H9 (cell line): ENCODE data around the gene MS4A15. TPM values are rescaled to one million over a fixed set of nuclear protein-coding genes. Genes with fewer than 3 reads are reported as not detected.

Source experiments
- DNase-seq: peaks from one replicate; pipeline ENCODE4 v3.0.0-alpha.2; 2017
- H2AFZ ChIP-seq: one replicate; pipeline ENCODE4 v1.6.1; 2013; ENCODE audit warnings: mild to moderate bottlenecking, low read length, control low read depth, moderate library complexity
- H2AK5ac ChIP-seq: 2 replicates; pipeline ENCODE4 v1.6.1; 2013; ENCODE audit warnings: low read length, control low read depth, mixed read lengths; ENCODE audit not compliant: insufficient read length
- H2BK120ac ChIP-seq: one replicate; pipeline ENCODE4 v1.6.1; 2013; ENCODE audit warnings: low read depth, mild to moderate bottlenecking, low read length, control low read depth, inconsistent platforms; ENCODE audit not compliant: poor library complexity, severe bottlenecking
- H2BK12ac ChIP-seq: 2 replicates; pipeline ENCODE4 v1.6.1; 2013; ENCODE audit warnings: low read length, control low read depth, mixed read lengths, low read depth; ENCODE audit not compliant: insufficient read length
- H2BK15ac ChIP-seq: 2 replicates; pipeline ENCODE4 v1.6.1; 2013; ENCODE audit warnings: low read depth, low read length, control low read depth
- H2BK20ac ChIP-seq: one replicate; pipeline ENCODE4 v1.6.1; 2013; ENCODE audit warnings: low read depth, mild to moderate bottlenecking, low read length, control low read depth, inconsistent platforms; ENCODE audit not compliant: poor library complexity, severe bottlenecking
- H2BK5ac ChIP-seq: 2 replicates; pipeline ENCODE4 v1.6.1; 2013; ENCODE audit warnings: low read length, control low read depth, mixed read lengths; ENCODE audit not compliant: insufficient read length
- H3K14ac ChIP-seq: 2 replicates; pipeline ENCODE4 v1.6.1; 2013; ENCODE audit warnings: low read length, control low read depth; ENCODE audit not compliant: insufficient read depth
- H3K18ac ChIP-seq: 2 replicates; pipeline ENCODE4 v1.6.1; 2013; ENCODE audit warnings: low read depth, mild to moderate bottlenecking, mixed read lengths, low read length, control low read depth; ENCODE audit not compliant: insufficient read length
- H3K23ac ChIP-seq: 2 replicates; pipeline ENCODE4 v1.6.1; 2013; ENCODE audit warnings: low read length, control low read depth, mixed read lengths, low read depth; ENCODE audit not compliant: insufficient read length
- H3K23me2 ChIP-seq: 2 replicates; pipeline ENCODE4 v1.6.1; 2013; ENCODE audit warnings: low read depth, mild to moderate bottlenecking, mixed read lengths, low read length, control low read depth; ENCODE audit not compliant: insufficient read length, poor library complexity, severe bottlenecking
- H3K27ac ChIP-seq: 2 replicates; pipeline ENCODE4 v1.5.1; 2013; ENCODE audit warnings: low read length, control low read depth, mixed read lengths, low read depth; ENCODE audit not compliant: insufficient read length
- H3K27me3 ChIP-seq: 2 replicates; pipeline ENCODE4 v1.6.1; 2013; ENCODE audit warnings: low read length, control low read depth, inconsistent platforms; ENCODE audit not compliant: insufficient read depth
- H3K4ac ChIP-seq: 2 replicates; pipeline ENCODE4 v1.6.1; 2013; ENCODE audit warnings: low read depth, mild to moderate bottlenecking, control low read depth, inconsistent platforms, low read length, moderate library complexity
- H3K4me1 ChIP-seq: 2 replicates; pipeline ENCODE4 v1.6.1; 2013; ENCODE audit warnings: low read length, control low read depth, inconsistent platforms; ENCODE audit not compliant: insufficient read depth
- H3K4me2 ChIP-seq: 2 replicates; pipeline ENCODE4 v1.6.1; 2013; ENCODE audit warnings: low read length, control low read depth, mixed read lengths; ENCODE audit not compliant: insufficient read length, insufficient read depth
- H3K56ac ChIP-seq: 2 replicates; pipeline ENCODE4 v1.6.1; 2013; ENCODE audit warnings: low read depth, mild to moderate bottlenecking, mixed read lengths, low read length, control low read depth; ENCODE audit not compliant: insufficient read length
- H3K79me1 ChIP-seq: 2 replicates; pipeline ENCODE4 v1.6.1; 2013; ENCODE audit warnings: low read depth, mild to moderate bottlenecking, moderate library complexity, low read length, control low read depth, inconsistent platforms; ENCODE audit not compliant: insufficient read depth, poor library complexity, severe bottlenecking
- H3K79me2 ChIP-seq: 2 replicates; pipeline ENCODE4 v1.6.1; 2013; ENCODE audit warnings: low read length, control low read depth, inconsistent platforms; ENCODE audit not compliant: insufficient read depth
- H3K9ac ChIP-seq: 2 replicates; pipeline ENCODE4 v1.6.1; 2013; ENCODE audit warnings: low read length, control low read depth, mixed read lengths; ENCODE audit not compliant: insufficient read length; ENCODE audit errors: extremely low read depth
- H3K9me3 ChIP-seq: one replicate; pipeline ENCODE4 v1.6.1; 2013; ENCODE audit warnings: low read depth, low read length, inconsistent platforms; ENCODE audit not compliant: control insufficient read depth
- H3T11ph ChIP-seq: one replicate; pipeline ENCODE4 v1.6.1; 2013; ENCODE audit warnings: mild to moderate bottlenecking, low read length, control low read depth, inconsistent platforms
- H4K20me1 ChIP-seq: one replicate; pipeline ENCODE4 v1.6.1; 2013; ENCODE audit not compliant: control insufficient read depth, insufficient read length, insufficient read depth
- H4K5ac ChIP-seq: 2 replicates; pipeline ENCODE4 v1.6.1; 2013; ENCODE audit warnings: low read depth, mild to moderate bottlenecking, mixed read lengths, low read length, control low read depth; ENCODE audit not compliant: insufficient read length
- H4K8ac ChIP-seq: replicated peaks from 2 replicates; pipeline ENCODE4 v1.6.1; 2013; ENCODE audit warnings: low read length, control low read depth, mixed read lengths, low read depth; ENCODE audit not compliant: insufficient read length
- H4K91ac ChIP-seq: 2 replicates; pipeline ENCODE4 v1.6.1; 2013; ENCODE audit warnings: low read depth, mild to moderate bottlenecking, moderate library complexity, mixed read lengths, low read length, control low read depth; ENCODE audit not compliant: insufficient read length
- H3K27ac Mint-ChIP-seq, 3 experiments: 2 replicates in 2 of 3; 3 replicates in 1 of 3; pipeline ENCODE4 v1.8.0; 2020 to 2021; ENCODE audit warnings: mixed read lengths in 3 of 3, mild to moderate bottlenecking in 1 of 3, moderate library complexity in 1 of 3
- H3K27me3 Mint-ChIP-seq: 2 replicates; pipeline ENCODE4 v1.8.0; 2021; ENCODE audit warnings: low read depth, mild to moderate bottlenecking, moderate library complexity, mixed read lengths
- H3K36me3 Mint-ChIP-seq, 3 experiments: 2 replicates in 2 of 3; 3 replicates in 1 of 3; pipeline ENCODE4 v1.8.0; 2020 to 2021; ENCODE audit warnings: low read depth in 3 of 3, mixed read lengths in 3 of 3; ENCODE audit not compliant: insufficient read depth in 1 of 3
- H3K4me1 Mint-ChIP-seq, 2 experiments: 2 replicates each; pipeline ENCODE4 v1.8.0; 2020; ENCODE audit warnings: mixed read lengths in 2 of 2
- H3K4me3 Mint-ChIP-seq, 2 experiments: 2 replicates in 1 of 2; 3 replicates in 1 of 2; pipeline ENCODE4 v1.8.0; 2020 to 2021; ENCODE audit warnings: mild to moderate bottlenecking in 2 of 2, mixed read lengths in 2 of 2, moderate library complexity in 1 of 2
- H3K9me3 Mint-ChIP-seq, 2 experiments: 2 replicates in 1 of 2; 3 replicates in 1 of 2; pipeline ENCODE4 v1.8.0; 2020; ENCODE audit warnings: mild to moderate bottlenecking in 2 of 2, mixed read lengths in 2 of 2, moderate library complexity in 1 of 2
- WGBS: extraction: QIAGEN DNeasy Blood & Tissue Kit; methylation state at CpG from one replicate; pipeline ENCODE4 v1.1.7; 2013; ENCODE audit warnings: missing lambda C conversion rate, low lambda C conversion rate, mixed read lengths; ENCODE audit not compliant: insufficient read length; ENCODE audit errors: extremely low coverage; 5-methylcytosine and 5-hydroxymethylcytosine counted together
- total RNA-seq: library from RNA; stranded (reverse); gene quantifications from 2 replicates; pipeline ENCODE4 v1.2.1, GENCODE V29; 2021
- TF ChIP-seq, protein P1 (sequence below): fragments of 200-600 bp; sonication (generic); conservative IDR thresholded peaks from 3 replicates; pipeline ENCODE4 v1.8.0; 2021; ENCODE audit warnings: antibody characterized with exemption, mild to moderate bottlenecking

The MS4A15 gene
- total RNA-seq, 1 experiment from 2014 or later = 0.11 TPM

DNA sequence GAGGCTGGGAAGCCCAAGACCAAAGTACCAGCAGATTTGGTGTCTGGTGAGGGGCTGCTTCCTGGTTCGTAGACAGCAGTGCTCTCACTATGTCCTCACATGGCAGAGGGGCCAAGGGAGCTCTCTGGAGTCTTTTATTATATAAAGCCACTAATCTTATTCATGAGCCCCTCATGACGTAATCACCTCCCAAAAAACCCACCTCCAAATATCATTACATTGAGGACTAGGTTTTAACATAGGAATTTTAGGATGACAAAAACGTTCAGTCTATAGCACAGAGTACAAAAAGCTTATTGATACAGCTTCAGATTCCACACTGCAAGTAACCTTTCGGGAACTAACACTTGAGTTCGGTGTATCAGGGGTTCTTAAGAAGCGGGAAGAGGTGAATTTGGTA is 36.2 kb upstream of the MS4A15 start:
- no peak overlapping the region for H4K91ac ChIP-seq
- no peak overlapping the region for H2BK5ac ChIP-seq
- H3K4me1 ChIP-seq = no peaks in the 10 kb centered on the region
- Mint-ChIP-seq H3K27ac (no peak overlapping the region), H3K27me3 (peaks cover 8% of the 10 kb centered on the region), H3K4me3 (no peak overlapping the region), H3K9me3 (peaks cover 15 to 22% of the 10 kb centered on the region in 2 experiments), H3K4me1 (no peaks in the 10 kb centered on the region), H3K36me3 (peaks cover 0 to 10% (median 2%) of the 10 kb centered on the region in 3 experiments; a peak in 4 of 7 replicates)
- no peaks in the 10 kb centered on the region for H4K20me1 ChIP-seq
- H3K27ac ChIP-seq = no peak overlapping the region
- no peak overlapping the region for H3K4me2 ChIP-seq
- no peak overlapping the region for H3K18ac ChIP-seq
- H3K79me2 ChIP-seq = no peaks in the 10 kb centered on the region
- H4K5ac ChIP-seq = no peak overlapping the region
- H2AK5ac ChIP-seq = no peak overlapping the region
- no CpG with 5 or more reads among the region's 6 CpGs for whole genome bisulfite sequencing
- no peak overlapping the region for H3K14ac ChIP-seq
- H3K9me3 ChIP-seq = no peaks in the 10 kb centered on the region
- TF ChIP-seq, protein P1, sequence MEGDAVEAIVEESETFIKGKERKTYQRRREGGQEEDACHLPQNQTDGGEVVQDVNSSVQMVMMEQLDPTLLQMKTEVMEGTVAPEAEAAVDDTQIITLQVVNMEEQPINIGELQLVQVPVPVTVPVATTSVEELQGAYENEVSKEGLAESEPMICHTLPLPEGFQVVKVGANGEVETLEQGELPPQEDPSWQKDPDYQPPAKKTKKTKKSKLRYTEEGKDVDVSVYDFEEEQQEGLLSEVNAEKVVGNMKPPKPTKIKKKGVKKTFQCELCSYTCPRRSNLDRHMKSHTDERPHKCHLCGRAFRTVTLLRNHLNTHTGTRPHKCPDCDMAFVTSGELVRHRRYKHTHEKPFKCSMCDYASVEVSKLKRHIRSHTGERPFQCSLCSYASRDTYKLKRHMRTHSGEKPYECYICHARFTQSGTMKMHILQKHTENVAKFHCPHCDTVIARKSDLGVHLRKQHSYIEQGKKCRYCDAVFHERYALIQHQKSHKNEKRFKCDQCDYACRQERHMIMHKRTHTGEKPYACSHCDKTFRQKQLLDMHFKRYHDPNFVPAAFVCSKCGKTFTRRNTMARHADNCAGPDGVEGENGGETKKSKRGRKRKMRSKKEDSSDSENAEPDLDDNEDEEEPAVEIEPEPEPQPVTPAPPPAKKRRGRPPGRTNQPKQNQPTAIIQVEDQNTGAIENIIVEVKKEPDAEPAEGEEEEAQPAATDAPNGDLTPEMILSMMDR = no peak
- no peak overlapping the region for H3K4ac ChIP-seq
- no peak overlapping the region for H4K8ac ChIP-seq
- no peak overlapping the region for H2AFZ ChIP-seq
- no peaks in the 10 kb centered on the region for H3K79me1 ChIP-seq
- DNase-seq = no peak
- no peak overlapping the region for H2BK20ac ChIP-seq
- no peak overlapping the region for H3K23ac ChIP-seq
- no peak overlapping the region for H3K9ac ChIP-seq
- H3K27me3 ChIP-seq = no peaks in the 10 kb centered on the region
- H2BK120ac ChIP-seq = no peak overlapping the region
- no peak overlapping the region for H3K56ac ChIP-seq
- no peak overlapping the region for H2BK15ac ChIP-seq
- H3K23me2 ChIP-seq = no peaks in the 10 kb centered on the region
- no peak overlapping the region for H3T11ph ChIP-seq
- H2BK12ac ChIP-seq = no peak overlapping the region
